GM12891 (cell line): ENCODE data around the gene ARSG.

Source experiments
- POLR2AphosphoS5 ChIP-seq: IDR thresholded peaks from 2 replicates; pipeline ENCODE4 v1.6.1; 2011; ENCODE audit warnings: low read depth, low read length, control low read depth
- SPI1 ChIP-seq: IDR thresholded peaks from 2 replicates; pipeline ENCODE4 v1.6.1; 2011; ENCODE audit warnings: low read depth, low read length, control low read depth

DNA sequence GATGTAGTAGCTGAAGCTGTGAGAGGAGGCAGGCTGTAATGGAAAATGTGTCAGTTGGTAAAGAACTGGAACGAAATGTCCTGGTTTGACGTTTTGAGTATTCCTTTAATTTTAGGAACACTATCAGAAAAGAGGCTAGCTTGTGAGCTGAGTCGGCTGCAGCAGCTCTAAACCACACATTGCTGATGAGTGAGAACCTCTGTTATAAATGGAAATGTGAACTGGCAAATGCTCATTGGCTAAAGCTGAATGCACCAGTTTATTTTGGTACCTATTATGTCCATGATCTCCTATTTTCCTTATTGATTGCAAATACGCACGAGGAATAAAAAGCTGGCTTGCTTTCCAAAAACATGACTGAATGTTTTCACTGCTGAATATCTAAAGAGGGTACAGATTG is 177.0 kb downstream of the ARSG start:
- TF ChIP-seq POLR2AphosphoS5: no peak
- no peak for TF ChIP-seq SPI1
